ENCODE data around the gene CLEC2D.
A peak's percentile ranks its signal among the peaks of the same experiment; 100 is the strongest.
"Not testable (repeated sequence)": the region's sequence is repeated elsewhere in the genome, so short reads cannot be mapped to it uniquely, and the experiment has no call there.

Gene CLEC2D, protein sequence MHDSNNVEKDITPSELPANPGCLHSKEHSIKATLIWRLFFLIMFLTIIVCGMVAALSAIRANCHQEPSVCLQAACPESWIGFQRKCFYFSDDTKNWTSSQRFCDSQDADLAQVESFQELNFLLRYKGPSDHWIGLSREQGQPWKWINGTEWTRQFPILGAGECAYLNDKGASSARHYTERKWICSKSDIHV

DNA sequence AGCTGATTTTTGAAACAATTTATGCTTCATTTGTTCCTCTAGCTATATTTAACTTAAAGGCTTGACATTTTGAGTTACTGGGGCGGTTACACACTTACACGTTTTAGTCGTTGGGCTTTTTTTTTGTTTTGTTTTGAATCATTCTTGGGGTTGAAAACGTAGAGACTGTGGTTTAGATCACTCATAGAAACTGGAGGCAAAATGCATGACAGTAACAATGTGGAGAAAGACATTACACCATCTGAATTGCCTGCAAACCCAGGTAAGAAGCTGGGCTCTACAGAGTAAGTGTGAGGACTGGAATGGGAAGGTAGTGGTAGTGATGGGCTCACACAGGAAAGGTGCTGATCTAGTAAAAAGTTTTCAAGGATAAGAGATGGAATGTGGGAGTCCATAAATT lies at the start of gene CLEC2D:
CLEC2D (plus strand) TSS at position 180 of the 400 bp plus-strand sequence; CDS start at position 202, 22 bp downstream.
- DNase-seq (ENCODE audit: low spot score) = no peak

DNA sequence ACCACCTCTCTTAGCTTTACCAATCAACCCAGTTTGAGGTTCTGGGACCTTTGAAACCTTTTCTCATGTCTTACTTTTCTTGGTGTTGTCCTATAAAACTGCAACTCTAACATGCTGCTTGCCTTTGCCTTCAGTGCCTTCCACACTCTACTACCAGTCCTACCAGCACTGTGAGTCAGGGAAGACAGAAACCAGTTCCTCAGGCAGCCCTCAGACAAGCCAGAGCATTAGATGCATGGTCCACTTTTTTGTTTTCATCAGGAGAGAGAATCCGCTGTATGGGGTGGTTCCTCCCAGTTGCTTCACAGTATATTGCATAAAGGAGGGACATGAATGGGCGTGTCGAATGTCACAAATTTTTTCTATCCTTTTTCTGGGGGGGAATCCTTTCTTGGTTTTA lies 44.5 kb upstream of the CLEC2D start:
- DNase-seq (ENCODE audit: low spot score) = no peak

DNA sequence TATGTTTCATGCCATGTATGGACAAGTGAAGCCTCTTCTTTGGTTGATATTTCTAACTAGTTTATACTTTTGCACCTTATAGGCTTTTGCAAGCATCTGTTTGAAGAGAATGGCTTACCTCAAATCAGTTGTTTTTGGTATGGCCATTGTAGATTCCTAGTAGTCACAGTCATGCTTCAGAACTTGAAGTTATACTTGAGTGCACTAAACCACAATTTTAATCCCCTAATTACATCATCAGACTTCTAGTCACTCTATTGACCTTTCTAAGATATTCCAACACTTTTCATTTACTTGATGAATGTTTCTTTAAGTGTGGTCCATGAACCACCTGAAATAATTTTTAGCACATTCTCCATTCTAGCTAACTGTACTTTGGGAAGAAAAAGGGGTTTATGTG lies 43.2 kb upstream of the CLEC2D start:
- no peak for DNase-seq (ENCODE audit: low spot score)

DNA sequence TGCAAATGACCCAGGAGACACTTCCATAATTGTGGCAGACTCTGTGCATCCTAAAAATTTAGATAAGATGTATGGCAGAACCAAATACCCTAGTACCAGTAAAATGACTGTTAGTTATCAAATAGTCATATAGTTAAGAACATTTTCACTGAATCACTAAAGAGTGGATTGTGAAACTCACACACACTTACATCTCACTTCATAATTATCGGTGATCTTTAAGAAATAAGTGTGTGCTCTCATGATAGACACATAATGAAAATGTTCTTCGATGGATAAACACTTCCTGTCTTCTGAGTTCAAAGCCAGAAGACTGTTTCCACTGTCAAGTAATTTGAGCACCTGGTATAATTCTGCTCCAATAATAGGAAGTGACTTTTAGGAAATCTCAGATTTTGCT lies 42.7 kb upstream of the CLEC2D start:
- DNase-seq (ENCODE audit: low spot score) = no peak

DNA sequence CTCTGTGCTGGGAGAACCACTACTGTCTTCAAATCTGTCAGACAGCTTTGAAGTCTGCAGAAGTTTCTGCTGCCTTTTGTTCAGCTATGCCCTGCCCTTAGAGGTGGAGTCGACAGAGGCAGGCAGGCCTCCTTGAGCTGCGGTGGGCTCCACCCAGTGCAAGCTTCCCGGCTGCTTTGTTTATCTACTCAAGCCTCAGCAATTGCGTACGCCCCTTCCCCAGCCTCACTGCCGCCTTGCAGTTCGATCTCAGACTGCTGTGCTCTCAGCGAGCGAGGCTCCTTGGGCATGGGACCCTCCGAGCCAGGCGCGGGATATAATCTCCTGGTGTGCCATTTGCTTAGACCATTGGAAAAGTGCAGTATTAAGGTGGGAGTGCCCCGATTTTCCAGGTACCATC lies 36.7 kb upstream of the CLEC2D start:
- no peak for DNase-seq (ENCODE audit: low spot score)

DNA sequence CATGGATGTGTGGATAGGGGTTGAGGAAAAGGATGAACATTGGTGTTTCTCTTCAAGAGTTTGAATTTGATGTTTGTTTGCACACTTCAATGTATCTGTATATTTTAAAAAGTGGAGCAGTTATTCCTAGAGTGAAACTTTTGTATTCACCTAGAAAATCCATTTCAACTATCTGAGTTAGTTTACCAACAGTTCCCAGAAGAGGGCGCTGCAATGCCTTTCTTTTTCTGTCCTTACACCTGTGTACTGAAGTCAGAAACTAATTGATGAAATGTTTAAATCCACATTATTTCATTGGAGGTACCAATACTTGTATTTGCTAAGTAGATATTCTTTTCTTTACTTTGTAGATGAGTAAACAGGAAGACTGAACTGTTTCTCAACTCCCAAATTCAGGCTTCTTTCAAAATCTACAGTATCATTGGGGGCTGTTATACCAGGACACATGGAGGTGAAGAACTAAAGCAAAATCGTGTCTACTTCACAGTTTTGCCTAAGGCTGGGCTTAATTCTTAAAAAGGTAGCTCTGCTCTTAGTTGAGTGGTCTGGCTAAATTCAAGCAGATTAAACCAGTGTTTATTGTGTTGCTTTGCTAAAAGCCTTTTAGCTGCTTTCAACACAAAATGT lies 35.2 kb upstream of the CLEC2D start:
- DNase-seq (ENCODE audit: low spot score) = peak; percentile 54

DNA sequence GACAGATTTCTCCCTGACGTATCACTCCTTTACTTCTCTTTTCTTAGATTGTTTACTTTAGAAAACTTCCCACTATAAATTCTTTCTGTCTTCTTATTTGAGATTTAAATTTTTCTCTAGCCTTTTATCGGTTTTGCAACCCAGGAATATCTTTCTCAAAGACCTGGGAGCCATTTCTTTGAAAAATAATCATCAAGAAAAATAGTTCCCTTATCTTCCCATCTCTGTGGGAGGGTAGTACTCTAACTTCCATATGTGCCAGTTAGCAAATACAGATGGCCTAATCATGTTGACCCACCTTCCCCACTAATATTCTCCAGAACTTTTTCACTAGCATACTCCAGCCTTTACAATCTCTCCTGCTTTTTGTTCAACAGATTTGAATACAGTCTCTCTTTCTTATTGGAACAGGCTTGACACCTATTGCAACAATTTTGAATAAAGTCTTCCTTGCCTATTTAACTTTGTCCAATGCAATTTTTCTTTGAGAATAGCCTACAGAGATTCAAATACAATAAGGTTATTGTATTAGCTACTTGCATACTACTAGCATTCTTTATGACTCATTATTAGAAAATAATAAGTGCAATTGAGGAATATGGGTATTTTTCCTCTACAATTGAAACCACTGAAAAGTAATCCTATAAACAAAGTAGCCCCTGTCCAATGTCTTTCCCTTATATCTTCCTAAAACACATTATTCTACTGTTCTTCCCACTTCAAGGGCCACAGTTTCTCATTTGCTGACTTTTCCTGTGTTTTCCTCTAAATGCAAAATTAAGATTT lies 34.4 kb upstream of the CLEC2D start:
- DNase-seq (ENCODE audit: low spot score) = no peak

DNA sequence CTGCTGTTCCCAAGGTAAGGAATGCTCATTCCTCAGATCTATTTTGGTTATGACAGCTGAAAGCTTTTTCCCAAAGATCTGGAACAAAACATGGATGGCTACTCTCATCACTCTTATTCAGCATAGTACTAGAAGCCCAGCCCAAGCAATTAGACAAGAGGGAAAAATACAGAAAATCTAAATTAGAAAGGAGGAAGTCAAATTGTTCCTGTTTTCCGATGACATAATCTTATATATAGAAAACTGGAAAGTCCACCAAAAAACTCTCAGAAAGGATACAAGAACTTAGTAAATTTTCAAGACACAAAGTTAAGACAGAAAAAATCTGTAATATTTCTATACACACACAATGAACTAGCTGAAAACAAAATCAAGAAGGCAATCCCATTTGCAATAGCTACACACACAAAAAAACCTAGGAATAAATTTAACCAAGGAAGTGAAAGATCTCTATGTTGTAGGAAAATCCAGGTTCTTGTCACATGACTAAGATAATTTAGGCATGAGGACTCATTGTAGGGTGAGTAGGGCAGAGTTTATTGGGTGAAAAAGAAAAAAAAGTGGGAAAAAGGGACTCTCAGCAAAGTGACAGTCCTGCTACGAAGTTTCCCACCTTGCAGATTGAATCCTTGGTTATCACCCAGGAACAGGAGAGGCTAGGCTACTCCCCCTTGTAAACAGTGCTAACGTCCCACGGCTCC lies 33.2 kb upstream of the CLEC2D start:
- DNase-seq (ENCODE audit: low spot score) = no peak

DNA sequence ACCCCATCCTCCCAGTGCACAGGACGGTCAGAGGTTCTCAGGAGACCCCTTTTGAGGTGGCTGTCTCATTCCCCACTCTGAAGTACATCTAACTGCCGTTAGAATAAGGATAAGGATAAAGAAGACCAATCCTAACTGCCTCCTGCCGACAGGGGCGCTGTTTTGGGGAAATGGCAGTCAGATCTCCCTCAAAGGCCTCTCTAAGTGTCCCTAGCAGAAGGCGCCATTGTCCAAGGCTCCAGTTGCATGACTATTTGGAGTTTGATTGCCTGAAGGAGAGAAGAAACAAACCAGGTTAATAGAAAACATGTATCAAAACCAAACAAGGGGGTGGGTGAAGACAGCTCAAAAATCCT lies 32.7 kb upstream of the CLEC2D start:
- no peak for DNase-seq (ENCODE audit: low spot score)

DNA sequence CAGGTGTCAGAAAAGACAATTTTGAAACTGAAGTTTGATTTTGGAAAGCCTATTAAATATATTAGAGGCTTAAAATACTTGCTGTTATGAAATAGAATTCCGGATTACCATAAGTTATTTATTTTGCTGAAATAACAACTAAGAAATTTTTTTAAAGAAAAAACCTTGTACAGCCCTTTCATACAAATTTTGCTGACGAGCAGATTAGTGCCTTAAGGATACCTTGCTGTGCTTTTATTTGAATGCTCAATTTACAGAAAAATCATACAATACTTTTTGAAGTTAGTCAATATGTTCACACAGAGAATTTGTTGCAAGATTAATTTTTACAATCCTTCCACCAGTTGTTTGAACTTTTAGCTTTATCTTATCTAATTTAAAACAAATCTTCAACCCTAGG lies 29.5 kb upstream of the CLEC2D start:
- DNase-seq (ENCODE audit: low spot score) = no peak

DNA sequence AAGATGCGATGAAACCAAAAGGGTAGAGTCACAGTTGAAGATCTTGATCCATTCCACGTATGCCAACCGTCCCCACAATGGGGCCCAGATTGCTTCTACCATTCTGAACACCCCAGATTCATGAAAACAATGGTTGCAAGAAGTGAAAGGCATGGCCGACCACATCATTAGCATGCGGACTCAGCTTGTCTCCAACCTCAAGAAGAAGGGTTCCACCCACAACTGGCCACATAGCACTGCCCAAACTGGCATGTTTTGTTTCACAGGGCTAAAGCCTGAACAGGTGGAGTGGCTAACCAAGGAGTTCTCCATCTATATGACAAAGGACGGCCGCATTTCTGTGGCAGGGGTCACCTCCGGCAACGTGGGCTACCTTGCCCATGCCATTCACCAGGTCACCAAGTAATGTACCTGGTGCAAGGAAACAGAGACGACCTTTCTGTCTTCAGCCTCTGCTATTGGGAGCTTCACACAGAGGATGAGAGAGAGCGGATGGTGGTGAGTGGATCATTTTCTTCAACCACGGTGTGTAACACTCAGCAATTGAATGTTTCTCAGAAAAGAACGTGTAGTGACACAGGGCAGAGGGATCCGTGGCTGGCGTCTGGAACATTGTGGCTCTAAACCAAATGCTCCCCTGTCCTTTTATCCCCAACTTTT lies 26.8 kb upstream of the CLEC2D start:
- DNase-seq (ENCODE audit: low spot score) = no peak

DNA sequence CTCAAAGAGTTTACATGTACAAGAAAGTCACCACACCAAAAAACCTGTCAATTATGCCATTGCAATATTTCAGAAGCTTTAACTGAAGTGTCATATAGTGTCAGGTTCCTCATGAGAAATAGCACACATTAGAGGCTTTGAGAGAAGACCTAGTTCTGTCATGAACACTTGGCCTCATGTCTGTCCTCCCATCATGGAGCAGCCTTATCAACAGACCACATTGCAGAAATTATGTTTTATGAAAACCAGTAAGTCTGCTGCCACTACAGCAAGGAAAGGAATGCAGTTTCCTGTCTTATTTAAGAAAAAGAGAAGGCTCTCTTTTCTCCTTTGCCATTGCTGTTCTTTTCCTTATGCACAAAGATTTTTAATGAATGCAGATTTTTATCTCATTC lies 26.2 kb upstream of the CLEC2D start:
- no peak for DNase-seq (ENCODE audit: low spot score)

DNA sequence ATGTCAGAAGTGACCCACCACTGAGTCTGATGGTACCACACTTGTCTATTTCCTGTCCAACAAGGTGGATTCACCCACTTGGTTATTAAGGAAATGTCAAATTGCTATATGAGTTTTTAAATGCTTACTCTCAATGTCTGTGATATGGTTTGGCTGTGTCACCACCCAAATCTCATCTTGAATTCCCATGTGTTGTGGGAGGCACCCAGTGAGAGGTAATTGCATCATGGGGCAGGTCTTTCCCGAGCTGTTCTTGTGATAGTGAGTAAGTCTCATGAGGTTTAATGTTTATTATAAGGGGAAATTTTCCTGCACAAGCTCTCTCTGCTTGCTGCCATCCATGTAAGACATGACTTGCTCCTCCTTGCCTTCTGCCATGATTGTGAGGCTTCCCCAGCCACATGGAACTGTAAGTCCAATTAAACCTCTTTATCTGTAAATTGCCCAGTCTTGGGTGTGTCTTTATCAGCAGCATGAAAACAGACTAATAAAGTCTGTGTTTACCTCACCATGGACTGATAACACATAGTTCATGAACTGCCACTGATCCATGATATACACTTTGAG lies 24.4 kb upstream of the CLEC2D start:
- DNase-seq (ENCODE audit: low spot score) = not testable (repeated sequence)

DNA sequence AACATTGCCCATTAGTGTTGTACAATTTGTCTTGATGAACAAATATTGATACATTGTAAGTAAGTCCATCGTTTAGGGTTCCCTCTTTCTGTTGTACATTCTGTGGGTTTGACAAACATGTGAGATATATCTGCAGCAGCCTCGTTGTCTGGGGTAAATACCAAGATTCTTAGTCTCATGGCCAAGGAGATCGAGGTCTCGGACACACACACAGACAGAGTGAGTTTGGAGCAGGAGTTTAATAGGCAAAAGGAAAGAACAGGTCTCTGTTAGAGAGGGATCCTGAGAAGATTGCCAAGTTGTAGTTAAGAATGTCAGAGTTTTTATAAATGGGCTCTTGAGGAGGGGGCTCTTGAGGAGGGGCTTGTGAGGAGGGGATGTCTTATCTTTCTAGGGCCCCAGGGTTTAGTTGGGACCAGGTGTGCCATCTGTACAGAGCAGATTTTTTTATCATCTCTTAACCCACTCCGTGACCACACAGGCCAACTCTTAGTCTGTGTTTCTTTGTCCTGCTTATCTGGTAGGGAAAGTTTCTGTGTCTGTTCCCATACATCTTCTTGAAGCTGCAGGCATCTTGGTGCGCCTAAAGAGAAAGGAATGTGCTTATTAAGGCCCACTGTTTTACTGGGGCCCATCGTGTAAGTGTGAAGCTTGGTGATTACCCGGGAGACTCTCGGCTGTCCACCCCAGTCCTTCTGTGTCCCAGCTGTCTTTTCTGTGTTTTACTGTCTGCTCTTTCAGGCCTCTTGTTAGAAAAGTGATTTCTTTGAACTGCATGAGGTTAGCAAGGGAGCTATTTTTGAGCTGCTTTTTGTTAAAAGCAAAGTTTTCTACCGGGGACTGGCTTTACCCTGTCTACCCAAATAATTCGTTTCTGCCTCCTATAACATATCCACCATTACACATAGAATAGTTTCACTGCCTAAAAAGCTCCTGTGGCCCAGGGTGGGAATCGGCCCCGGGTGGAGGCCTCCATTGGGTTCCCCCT lies 22.4 kb upstream of the CLEC2D start:
- peak; percentile 3 for DNase-seq (ENCODE audit: low spot score)

DNA sequence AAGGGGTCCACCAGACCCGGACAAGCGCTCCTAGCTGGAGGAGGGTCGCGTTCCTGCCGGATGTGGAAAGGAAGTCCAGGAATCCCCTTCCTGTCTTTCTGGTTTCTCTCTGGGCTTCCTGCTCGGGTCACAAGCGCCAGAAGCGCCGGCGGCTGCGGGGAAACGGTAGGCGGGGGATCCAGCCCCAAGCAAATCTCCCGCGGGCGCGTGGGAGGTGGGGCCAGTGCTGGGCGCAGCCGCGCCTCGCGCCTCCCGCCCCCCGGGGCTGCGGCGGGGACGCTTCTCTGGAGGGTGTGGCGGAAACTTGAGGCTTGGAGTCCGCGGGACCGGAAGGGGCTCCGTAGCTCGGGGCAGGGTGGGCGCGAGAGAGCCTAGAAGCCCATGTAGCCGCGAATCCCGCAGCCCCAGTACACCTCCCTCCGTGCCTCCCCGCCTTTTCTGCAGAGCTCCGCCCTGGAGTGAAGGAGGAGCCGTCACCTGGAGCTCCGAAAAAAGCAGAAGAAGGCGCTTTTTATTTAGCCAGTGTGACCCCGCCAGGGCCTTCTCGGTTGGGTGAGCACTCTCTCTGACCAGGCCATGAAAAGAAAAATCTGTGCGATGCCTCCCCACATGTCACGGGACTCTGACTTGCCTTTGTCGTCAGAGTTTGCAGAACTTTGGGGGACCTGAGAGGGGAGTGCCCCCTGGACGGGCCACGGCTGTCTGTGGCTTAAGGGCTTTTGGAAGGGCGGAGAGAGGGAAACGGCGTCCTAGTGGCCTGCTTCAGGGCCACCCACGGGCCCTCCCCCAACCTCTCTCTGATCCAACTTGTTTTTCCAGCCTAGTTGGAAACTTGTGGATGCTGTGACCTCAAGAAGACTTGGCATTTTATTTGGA lies 21.4 kb upstream of the CLEC2D start:
- DNase-seq (ENCODE audit: low spot score) = peak; percentile 88

DNA sequence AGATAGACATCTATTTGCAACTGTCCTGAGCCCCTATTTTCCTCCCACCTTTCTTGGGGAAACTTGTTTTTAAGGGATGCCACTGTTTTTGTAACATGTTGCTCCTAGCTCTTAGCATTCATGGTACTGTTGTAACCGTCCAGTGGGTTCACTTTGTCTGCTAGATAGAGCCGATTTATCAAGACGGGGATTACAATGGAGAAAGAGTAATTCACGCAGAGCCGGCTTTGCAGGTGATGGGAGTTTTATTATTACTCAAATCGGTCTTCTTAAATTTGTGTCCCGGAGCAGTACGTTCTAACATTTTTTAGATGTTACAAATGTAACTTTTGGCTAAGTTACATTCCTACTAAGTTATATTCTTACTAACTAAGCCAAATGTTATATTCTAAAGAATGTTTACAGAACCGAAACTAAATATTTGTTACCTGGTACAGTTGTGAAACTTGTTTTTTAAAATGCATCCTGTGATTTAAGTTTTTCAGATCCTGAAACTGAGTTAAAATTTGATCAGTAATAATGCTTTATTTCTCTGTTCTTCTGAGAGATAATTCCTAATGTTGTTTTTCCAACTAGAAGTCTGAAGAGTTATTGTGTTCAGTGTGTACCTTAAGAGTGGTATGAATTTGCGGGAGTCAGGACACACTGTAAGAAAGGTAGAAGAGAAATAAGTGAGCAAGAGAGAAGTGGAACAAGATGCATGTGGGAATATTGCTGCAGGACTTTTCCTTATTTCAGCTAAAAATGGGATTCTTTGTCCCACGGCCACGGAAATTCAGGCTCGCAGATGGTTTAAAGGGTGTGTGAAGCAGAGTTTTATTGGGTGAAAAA lies 20.6 kb upstream of the CLEC2D start:
- DNase-seq (ENCODE audit: low spot score) = no peak

DNA sequence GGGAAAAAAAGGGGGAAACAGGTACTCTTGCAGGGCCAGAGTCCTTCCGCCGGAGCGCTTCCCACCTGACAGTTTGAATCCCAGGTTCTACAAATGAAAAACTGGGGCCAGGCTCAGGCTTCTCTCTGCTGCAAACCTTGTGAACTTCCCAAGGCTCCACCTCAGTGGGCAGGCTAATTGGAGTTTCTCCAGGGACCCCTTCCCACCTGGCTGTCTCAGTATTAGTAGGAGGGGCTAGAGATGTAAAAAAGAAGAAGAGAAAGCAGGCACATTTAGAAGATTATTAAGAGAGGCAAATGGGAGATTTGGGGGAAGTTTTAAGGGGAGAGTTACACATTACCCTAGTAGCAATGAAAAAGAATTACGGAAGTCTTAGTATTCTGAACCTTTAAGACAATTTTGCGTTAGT lies 20.0 kb upstream of the CLEC2D start:
- DNase-seq (ENCODE audit: low spot score) = no peak

DNA sequence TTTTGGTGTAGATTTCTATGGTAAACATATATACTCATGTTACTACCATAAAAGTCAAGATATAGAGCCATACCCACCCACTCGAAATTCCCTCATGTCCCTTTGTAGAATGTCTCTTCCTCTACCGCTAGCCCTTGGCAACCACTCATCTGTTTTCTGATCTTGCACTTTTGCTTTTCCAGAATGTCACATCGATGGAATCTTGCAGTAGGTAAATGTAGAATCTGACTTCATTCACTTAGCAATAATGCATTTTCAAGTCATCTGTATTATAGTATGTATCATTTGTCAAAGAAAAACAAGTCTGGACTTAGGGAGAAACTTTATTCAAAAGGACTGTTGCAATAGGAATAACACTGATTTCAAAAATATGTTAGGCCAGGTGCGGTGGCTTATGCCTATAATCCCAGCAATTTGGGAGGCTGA lies 19.3 kb upstream of the CLEC2D start:
- DNase-seq (ENCODE audit: low spot score) = no peak

DNA sequence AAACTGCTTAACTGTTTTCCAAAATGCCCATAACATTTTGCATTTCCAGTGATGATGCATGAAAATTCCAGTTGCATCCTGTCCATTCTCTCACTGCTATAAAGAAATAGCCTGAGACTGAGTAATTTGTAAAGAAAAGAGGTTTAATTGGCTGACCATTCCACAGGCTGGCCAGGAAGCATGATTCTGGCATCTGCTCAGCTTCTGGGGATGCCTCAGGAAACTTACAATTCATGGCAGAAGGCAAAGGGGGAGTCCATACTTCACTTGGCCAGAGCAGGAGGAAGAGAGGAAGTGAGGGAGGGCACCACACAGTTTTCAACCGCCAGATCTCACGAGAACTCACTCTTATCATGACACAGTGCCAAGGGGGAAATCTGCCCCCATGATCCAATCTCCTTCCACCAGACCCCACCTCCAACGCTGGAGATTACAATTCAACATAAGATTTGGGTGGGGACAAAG lies 18.2 kb upstream of the CLEC2D start:
- DNase-seq (ENCODE audit: low spot score) = peak; percentile 25
